ENCODE measurements around the gene AQP9. TPM values are rescaled to one million over a fixed set of nuclear protein-coding genes. Genes with fewer than 3 reads are reported as not detected.

The AQP9 gene
- total RNA-seq, 1 donor from 2014 or later = not detected

GRCh38 chr15:58163985-58164384 is 25.8 kb downstream of the AQP9 start:
- peaks cover 2% of the 10 kb centered on the region for H3K27me3 ChIP-seq (ENCODE audit: control insufficient read depth, insufficient read depth, low read length)
- no peak overlapping the region for H3K4me3 ChIP-seq (ENCODE audit: low read depth, low read length)
- no peaks in the 10 kb centered on the region for H3K36me3 ChIP-seq (ENCODE audit: control insufficient read depth, insufficient read depth, low read length)
- TF ChIP-seq, protein P1, sequence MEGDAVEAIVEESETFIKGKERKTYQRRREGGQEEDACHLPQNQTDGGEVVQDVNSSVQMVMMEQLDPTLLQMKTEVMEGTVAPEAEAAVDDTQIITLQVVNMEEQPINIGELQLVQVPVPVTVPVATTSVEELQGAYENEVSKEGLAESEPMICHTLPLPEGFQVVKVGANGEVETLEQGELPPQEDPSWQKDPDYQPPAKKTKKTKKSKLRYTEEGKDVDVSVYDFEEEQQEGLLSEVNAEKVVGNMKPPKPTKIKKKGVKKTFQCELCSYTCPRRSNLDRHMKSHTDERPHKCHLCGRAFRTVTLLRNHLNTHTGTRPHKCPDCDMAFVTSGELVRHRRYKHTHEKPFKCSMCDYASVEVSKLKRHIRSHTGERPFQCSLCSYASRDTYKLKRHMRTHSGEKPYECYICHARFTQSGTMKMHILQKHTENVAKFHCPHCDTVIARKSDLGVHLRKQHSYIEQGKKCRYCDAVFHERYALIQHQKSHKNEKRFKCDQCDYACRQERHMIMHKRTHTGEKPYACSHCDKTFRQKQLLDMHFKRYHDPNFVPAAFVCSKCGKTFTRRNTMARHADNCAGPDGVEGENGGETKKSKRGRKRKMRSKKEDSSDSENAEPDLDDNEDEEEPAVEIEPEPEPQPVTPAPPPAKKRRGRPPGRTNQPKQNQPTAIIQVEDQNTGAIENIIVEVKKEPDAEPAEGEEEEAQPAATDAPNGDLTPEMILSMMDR (IDR thresholded peaks at IDR 0.05; ENCODE audit: insufficient read depth, low read length, poor library complexity, severe bottlenecking) = no peak
- no peak for DNase-seq (ENCODE audit: low read depth)

DNA sequence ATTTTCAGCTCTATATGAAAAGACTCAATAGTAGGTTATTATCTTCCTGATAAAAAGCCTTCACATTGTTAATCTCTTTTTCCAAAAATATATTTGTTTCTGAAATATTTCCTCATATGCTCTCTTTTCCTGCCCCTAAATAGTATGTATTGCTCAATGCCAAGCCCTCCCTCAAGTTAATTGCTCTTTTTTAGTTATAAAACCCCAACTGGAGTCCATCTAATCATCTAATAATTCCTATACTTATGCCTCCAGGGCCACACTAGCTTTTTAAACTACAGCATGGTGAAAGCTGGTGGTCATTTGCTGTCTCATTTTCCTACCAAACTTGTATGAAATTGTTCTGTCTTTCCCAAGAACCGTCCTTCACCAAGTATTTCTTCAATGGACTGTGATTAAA is 26.7 kb downstream of the AQP9 start:
- H3K27me3 ChIP-seq (ENCODE audit: control insufficient read depth, insufficient read depth, low read length) = peaks cover 2% of the 10 kb centered on the region
- no peak for DNase-seq (ENCODE audit: low read depth)
- TF ChIP-seq, protein P1 (IDR thresholded peaks at IDR 0.05; ENCODE audit: insufficient read depth, low read length, poor library complexity, severe bottlenecking) = no peak

GRCh38 chr15:58165661-58166060 is 27.5 kb downstream of the AQP9 start:
- DNase-seq (ENCODE audit: low read depth) = no peak
- TF ChIP-seq, protein P1 (IDR thresholded peaks at IDR 0.05; ENCODE audit: insufficient read depth, low read length, poor library complexity, severe bottlenecking) = no peak
- Histone ChIP-seq H3K27me3 (ENCODE audit: control insufficient read depth, insufficient read depth, low read length) (peaks cover 2% of the 10 kb centered on the region), H3K4me3 (ENCODE audit: low read depth, low read length) (no peak overlapping the region), H3K36me3 (ENCODE audit: control insufficient read depth, insufficient read depth, low read length) (no peaks in the 10 kb centered on the region)

More for the DNA sequence above, 26.7 kb downstream of the AQP9 start:
- H3K36me3 ChIP-seq (ENCODE audit: control insufficient read depth, insufficient read depth, low read length) = no peaks in the 10 kb centered on the region
- H3K4me3 ChIP-seq (ENCODE audit: low read depth, low read length) = no peak overlapping the region

DNA sequence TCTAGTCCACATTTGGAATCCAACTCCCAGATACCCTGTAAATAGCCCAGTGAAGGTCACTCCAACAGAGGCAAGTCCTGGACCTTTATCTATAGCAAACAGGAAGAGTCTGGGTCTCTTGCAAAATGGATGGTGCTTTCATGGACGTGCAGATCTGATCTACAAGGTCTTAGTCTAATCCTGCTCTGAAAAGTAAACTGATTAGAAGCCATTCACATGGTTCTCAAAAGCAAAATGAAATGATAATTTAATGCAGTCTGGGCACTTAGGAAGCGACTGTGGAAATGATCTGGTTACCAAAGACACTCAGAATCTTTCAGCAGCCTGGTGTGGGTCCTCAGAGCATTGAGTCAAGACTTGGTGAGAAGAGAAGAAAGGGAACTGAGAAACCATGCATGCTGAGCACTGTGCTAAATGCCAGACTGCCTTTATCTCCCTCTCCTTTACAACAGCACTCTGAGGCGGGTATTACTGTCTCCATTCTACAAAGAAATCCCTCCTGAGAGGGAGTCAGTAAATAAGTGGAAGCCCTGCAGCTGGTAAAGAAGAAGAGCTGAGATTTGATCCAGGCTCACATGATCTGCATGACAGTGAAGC is 29.0 kb downstream of the AQP9 start:
- peaks cover 2% of the 10 kb centered on the region for H3K27me3 ChIP-seq (ENCODE audit: control insufficient read depth, insufficient read depth, low read length)
- H3K36me3 ChIP-seq (ENCODE audit: control insufficient read depth, insufficient read depth, low read length) = no peaks in the 10 kb centered on the region
- DNase-seq (ENCODE audit: low read depth) = no peak
- TF ChIP-seq, protein P1 (IDR thresholded peaks at IDR 0.05; ENCODE audit: insufficient read depth, low read length, poor library complexity, severe bottlenecking) = no peak
- H3K4me3 ChIP-seq (ENCODE audit: low read depth, low read length) = no peak overlapping the region

- no peaks in the 10 kb centered on the region for H3K36me3 ChIP-seq (ENCODE audit: control insufficient read depth, insufficient read depth, low read length)
- no peak for DNase-seq (ENCODE audit: low read depth)
- TF ChIP-seq, protein P1 (IDR thresholded peaks at IDR 0.05; ENCODE audit: insufficient read depth, low read length, poor library complexity, severe bottlenecking) = no peak
- H3K27me3 ChIP-seq (ENCODE audit: control insufficient read depth, insufficient read depth, low read length) = peaks cover 2% of the 10 kb centered on the region
- no peak overlapping the region for H3K4me3 ChIP-seq (ENCODE audit: low read depth, low read length)
Observed at GRCh38 chr15:58169934-58170333, 31.8 kb downstream of the AQP9 start.

DNA sequence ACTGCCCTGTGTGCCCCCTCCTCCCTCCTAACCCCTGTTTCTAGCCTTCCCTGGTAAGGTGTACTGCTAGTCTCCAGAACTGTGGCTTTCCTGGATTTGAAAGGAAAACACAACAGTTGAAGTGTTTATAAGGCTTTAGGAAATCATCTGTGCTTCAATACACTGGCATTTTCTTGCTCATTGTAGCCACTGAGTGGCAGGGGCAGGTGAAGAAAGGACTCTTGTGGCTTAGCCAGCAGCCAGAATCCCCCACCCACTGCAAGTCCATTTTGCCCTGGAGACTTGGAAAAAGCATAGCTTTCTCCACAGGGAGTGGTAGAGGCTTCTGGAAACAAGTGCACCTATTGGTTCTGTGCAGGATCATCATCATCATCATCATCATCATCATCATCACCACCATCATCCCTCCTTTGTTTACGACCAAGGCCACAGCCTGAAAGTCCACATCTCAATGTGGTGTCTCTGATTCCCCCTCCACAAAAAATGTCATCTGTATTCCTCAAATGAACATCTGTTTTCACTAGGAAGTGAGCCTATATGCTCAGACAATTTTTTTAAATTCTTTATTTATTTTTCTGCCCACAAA is 33.4 kb downstream of the AQP9 start:
- Histone ChIP-seq H3K27me3 (ENCODE audit: control insufficient read depth, insufficient read depth, low read length) (peaks cover 2% of the 10 kb centered on the region), H3K36me3 (ENCODE audit: control insufficient read depth, insufficient read depth, low read length) (no peaks in the 10 kb centered on the region), H3K4me3 (ENCODE audit: low read depth, low read length) (no peak overlapping the region)
- TF ChIP-seq, protein P1 (IDR thresholded peaks at IDR 0.05; ENCODE audit: insufficient read depth, low read length, poor library complexity, severe bottlenecking) = no peak
- no peak for DNase-seq (ENCODE audit: low read depth)

Data from kidney epithelial cell (primary cell).